ENCODE measurements around the gene ZFHX3.

The ZFHX3 gene

GRCh38 chr16:72889616-72890582 is 158.0 kb downstream of the ZFHX3 start:
- H3K9me3 ChIP-seq = no peaks in the 10 kb centered on the region
- no peak overlapping the region for H3K4me3 ChIP-seq (ENCODE audit: low read depth, low read length)
- no peak for DNase-seq
- no peaks in the 10 kb centered on the region for H3K27me3 ChIP-seq
- no peak for TF ChIP-seq CTCF (IDR thresholded peaks at IDR 0.05; ENCODE audit: low read depth, low read length)
- peaks cover 35% of the 10 kb centered on the region for H3K36me3 ChIP-seq
- no peaks in the 10 kb centered on the region for H3K4me1 ChIP-seq

DNA sequence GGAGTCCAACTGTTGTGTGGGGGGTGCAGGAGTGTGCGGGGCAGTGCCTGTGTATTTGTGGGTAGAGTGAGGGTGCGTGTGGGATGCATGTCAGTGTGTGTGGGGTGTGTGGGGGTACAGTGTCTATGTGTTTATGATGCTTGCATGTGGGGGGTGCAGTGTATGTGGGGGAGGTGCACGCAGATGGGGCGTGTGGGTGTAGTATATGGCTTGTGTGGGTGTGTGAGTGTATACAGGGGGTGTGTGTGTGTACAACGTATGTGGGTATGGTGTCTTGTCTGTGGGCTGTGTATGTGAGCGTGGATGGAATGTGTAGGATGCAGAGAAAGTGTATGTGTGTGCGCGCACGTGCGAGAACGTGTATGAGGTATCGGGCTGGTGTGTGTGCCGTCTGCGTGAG is 160.4 kb downstream of the ZFHX3 start:
- Histone ChIP-seq H3K4me3 (ENCODE audit: low read depth, low read length) (no peak overlapping the region), H3K9me3 (no peaks in the 10 kb centered on the region), H3K36me3 (peaks cover 35% of the 10 kb centered on the region), H3K27me3 (no peaks in the 10 kb centered on the region), H3K4me1 (no peaks in the 10 kb centered on the region)
- no peak for DNase-seq
- no peak for TF ChIP-seq CTCF (IDR thresholded peaks at IDR 0.05; ENCODE audit: low read depth, low read length)

DNA sequence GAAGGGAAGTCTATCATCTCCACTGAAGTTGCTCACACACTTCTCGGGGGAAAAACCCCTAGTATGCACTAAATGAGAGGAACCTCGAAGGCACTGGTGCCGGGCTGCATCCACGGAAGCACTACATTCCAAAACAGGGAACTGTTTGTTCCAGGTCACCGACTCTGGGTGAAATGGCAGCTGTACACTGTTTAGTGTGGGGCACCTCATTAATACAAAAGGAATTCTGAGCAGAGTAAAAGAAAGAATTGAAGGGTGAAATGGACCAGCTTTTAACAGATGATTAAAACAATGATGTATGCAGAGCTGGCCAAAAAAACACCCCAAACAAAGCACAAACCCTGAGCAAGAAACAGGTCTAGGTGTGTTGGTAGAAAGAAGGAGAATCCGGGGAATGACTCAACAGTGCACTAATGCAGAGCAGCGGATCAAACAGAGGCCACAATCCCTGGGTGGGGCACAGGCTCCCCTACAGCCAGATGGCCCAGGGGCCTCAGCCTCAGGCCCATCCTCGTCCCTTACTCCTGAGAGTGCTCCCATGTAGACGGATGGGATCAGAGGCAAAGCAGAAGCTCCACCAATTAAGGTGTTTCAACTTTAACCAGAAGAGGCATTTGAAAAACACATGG is 161.5 kb downstream of the ZFHX3 start:
- DNase-seq = no peak
- TF ChIP-seq CTCF (IDR thresholded peaks at IDR 0.05; ENCODE audit: low read depth, low read length) = no peak
- peaks cover 35% of the 10 kb centered on the region for H3K36me3 ChIP-seq

DNA sequence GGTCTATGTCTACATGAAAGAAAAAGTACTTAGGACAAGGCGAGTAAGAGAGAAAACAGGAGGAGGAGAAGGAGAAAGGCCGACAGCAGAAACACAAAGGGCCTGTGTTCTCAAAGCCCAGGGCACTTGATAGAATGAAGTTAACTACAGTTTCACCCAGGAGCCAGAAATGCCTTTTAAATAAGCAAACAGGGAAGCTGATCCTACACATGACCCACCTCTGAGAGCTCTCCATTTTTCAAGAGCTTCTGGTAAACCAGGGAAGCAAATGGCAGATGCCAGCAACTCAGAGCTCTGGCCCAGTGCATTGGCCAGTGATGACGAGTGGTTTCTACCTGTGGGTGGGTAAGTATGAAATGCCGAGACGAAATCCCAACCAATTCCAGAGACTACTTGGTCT is 163.4 kb downstream of the ZFHX3 start:
- no peak for TF ChIP-seq CTCF (IDR thresholded peaks at IDR 0.05; ENCODE audit: low read depth, low read length)
- H3K27me3 ChIP-seq = no peaks in the 10 kb centered on the region
- no peaks in the 10 kb centered on the region for H3K4me1 ChIP-seq
- DNase-seq = no peak
- no peak overlapping the region for H3K4me3 ChIP-seq (ENCODE audit: low read depth, low read length)
- H3K9me3 ChIP-seq = no peaks in the 10 kb centered on the region
- H3K36me3 ChIP-seq = peaks cover 29% of the 10 kb centered on the region

More for the DNA sequence above, 161.5 kb downstream of the ZFHX3 start:
- H3K9me3 ChIP-seq = no peaks in the 10 kb centered on the region
- no peak overlapping the region for H3K4me3 ChIP-seq (ENCODE audit: low read depth, low read length)
- H3K4me1 ChIP-seq = no peaks in the 10 kb centered on the region
- no peaks in the 10 kb centered on the region for H3K27me3 ChIP-seq

- no peak for DNase-seq
- H3K36me3 ChIP-seq = peaks cover 28% of the 10 kb centered on the region
- no peaks in the 10 kb centered on the region for H3K27me3 ChIP-seq
Observed at GRCh38 chr16:72884037-72884436, 163.9 kb downstream of the ZFHX3 start.

More at GRCh38 chr16:72884037-72884436, 163.9 kb downstream of the ZFHX3 start:
- Histone ChIP-seq H3K4me1 (no peaks in the 10 kb centered on the region), H3K4me3 (ENCODE audit: low read depth, low read length) (no peak overlapping the region), H3K9me3 (no peaks in the 10 kb centered on the region)
- no peak for TF ChIP-seq CTCF (IDR thresholded peaks at IDR 0.05; ENCODE audit: low read depth, low read length)

All from BE2C (cell line).